T-helper 9 cell (primary cell): ENCODE results near the gene KCP.
A peak's percentile ranks its signal among the peaks of the same experiment; 100 is the strongest.

Experiments used
- DNase-seq: peaks from one replicate; pipeline ENCODE4 v3.0.0-alpha.2; 2020

KCP gene

GRCh38 chr7:128886391-128887168 is 23.9 kb downstream of the KCP start:
- DNase-seq = no peak

- no peak for DNase-seq
Measured at GRCh38 chr7:128885370-128886187, 24.9 kb downstream of the KCP start.

DNA sequence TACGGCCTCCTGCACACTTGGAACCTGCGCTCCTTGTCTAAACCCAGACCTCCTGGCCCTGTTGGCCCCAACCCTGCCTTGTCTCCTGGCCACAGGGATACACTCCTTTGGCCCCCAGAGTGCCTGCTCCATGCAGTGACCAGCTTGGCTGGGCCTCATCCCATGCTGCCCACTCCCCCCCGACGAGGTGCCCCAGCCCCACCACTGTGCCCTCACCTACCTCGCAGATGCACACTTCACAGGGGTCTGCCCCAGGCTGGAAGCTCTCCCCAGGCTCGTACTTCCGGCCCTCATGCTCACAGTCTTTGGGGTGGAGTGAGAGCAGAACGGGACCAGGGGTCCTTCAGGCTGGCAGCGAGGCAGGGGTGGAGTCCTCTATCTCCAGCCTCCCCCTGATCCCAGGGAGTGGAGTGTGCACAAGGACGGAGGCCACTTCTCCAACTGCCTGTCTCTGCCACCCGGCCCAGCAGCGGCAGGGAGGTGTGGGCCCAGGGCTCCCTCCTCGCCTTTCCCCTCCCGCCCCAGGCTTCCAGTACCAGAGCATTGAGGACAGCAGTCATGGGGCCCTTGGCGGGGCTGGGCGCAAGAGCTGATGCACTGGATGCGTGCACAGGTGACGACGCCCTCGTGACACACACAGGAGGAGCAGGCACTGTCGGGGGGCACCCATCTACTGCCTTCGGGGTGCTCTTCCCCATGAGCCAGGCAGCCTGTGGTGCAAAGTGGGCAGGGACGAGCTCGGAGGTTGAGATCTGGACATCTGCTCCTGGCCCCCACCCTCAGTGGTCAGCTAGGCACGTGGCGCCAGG is 25.7 kb downstream of the KCP start:
- DNase-seq = no peak

- peak; percentile 91 for DNase-seq
Measured at GRCh38 chr7:128883622-128884448, 26.7 kb downstream of the KCP start.

- no peak for DNase-seq
Measured at GRCh38 chr7:128882134-128882533, 28.4 kb downstream of the KCP start.

GRCh38 chr7:128881458-128882125 is 28.9 kb downstream of the KCP start:
- no peak for DNase-seq

GRCh38 chr7:128880791-128881457 is 29.6 kb downstream of the KCP start:
- no peak for DNase-seq

DNA sequence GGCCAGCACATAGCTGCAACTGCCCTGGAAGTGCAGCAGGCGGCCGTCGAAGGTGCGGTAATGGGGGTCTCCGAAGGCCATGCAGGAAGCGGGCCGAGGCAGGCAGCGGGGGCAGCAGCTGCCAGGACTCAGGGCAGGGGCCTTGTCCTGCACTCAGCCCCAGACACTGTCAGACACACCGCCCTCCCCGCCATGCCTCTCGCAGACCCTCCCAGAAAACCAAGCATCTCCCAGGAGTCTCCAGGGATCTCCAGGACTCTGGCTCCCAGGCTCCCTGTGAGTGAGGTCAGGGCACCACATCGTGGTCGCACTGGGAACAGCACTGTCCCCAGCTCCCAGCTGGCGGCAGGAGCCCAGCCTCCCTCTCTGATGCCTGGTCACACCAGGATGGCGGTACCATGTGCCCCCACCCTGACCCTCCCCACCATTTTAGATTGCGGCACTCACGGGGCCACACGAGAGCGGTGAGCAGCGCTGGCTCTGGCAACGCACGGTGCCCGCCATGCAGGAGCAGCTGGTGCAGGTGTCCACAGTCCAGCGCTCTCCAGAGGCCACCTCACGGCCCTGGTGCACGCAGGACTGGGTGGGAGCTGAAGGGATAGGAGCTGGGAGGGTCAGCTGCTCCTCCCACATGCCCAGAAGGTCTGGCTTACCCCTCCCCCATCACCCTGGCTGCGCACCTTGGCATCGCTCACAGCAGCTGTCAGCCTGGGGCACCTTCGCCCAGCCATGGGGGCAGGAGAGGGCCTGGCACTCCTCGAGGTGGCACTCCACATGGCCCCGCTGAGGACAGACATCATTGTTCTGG is 30.4 kb downstream of the KCP start:
- DNase-seq = no peak

DNA sequence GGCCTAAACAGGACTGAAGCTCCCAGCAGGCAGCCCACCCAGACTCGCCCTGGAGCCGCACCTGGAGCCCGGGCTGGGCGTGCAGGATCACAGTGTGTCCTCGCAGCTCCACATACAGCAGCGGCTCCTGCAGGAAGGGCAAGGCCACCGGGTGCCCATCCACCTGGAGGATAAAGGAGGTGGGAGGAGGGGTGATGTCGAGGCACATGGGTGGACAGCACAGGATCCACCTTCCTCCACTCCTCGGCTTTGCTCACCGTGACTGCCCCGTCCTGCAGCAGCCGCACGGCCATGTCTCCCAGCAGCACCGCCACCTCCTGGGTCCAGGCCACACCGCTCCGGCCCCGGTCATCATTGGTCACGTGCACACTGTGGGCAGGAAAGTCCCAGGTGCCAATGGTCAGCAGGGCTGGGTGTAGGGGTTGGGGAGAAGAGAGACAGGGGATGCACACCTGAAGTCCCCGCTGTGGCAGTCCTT is 31.0 kb downstream of the KCP start:
- no peak for DNase-seq

DNA sequence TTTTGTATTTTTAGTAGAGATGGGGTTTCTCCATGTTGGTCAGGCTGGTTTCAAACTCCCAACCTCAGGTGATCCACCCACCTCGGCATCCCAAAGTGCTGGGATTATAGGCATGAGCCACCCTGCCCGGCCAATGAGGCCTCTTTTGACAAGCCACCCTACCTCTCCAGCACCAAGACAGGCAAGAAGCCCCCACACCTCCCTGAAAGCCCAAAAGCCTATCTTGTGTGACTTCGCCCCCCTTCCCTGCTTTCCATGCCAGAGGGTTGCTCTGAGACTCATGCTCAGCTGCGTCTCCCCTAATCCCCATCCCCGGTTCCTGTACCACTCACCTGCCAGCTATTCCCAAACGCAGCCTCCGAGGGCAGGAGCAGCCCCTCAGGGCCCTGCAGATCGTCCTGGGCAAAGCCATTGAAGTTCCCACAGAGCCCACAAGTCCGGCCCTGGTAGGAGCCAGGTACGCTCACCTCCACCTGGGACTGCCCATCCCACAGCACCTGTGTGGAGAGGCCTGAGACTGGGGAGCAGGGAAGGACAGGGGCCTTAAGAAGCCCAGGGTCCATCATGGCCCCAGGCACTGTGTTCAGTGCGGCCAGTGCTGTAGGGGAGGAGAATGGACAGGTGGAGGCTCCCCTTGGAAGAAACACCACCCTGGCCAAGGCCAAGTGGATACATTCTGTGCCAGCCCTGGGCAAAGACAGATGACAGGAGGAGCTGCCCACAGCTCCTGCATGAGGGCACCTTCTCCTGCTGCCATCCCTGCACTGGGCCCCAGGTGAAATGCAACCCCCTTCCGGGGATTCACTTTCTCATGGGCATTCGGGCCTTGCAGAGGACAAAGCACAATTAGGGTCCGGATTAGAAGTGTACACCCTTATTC is 32.0 kb downstream of the KCP start:
- no peak for DNase-seq

GRCh38 chr7:128877756-128878120 is 32.8 kb downstream of the KCP start:
- no peak for DNase-seq

DNA sequence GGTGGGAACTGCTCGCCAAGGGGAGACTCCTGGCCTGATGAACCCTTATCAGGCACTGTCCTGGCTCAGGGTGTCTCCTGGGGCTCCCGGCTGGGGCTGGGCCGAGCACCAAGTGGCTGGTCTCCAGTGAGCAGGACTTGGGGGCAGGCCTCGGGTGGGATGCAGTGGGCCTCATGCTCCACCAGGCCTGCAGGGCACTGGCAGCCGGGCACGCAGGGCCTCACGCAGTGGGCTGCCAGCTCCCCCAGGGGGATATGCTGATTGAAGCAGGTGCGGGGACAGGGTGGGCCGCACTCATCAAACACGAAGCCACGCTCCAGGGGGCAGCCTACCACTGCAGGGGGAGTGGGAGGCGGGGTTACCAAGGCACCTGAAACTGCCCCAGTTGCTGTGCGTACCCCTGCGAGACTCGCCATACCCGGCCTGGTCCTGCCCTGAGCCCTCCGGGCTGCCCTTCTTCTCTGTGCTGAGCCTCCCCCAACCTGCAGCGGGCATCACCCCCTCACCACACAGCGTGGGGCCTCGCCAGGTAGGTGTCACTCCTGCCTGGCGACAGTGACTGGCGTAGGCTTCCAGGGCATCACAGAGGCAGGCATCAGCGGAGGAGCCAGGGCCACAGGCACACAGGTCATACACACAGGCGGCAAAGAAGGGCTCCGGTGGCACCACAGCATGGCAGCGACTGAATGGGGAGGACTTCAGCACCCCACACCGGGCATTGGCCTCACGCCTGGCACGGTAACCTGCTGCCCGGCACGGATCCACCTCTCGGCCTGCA is 33.3 kb downstream of the KCP start:
- no peak for DNase-seq

GRCh38 chr7:128876586-128876977 is 33.9 kb downstream of the KCP start:
- no peak for DNase-seq

- no peak for DNase-seq
Measured at GRCh38 chr7:128876127-128876526, 34.4 kb downstream of the KCP start.

GRCh38 chr7:128875523-128875948 is 35.0 kb downstream of the KCP start:
- DNase-seq = no peak

DNA sequence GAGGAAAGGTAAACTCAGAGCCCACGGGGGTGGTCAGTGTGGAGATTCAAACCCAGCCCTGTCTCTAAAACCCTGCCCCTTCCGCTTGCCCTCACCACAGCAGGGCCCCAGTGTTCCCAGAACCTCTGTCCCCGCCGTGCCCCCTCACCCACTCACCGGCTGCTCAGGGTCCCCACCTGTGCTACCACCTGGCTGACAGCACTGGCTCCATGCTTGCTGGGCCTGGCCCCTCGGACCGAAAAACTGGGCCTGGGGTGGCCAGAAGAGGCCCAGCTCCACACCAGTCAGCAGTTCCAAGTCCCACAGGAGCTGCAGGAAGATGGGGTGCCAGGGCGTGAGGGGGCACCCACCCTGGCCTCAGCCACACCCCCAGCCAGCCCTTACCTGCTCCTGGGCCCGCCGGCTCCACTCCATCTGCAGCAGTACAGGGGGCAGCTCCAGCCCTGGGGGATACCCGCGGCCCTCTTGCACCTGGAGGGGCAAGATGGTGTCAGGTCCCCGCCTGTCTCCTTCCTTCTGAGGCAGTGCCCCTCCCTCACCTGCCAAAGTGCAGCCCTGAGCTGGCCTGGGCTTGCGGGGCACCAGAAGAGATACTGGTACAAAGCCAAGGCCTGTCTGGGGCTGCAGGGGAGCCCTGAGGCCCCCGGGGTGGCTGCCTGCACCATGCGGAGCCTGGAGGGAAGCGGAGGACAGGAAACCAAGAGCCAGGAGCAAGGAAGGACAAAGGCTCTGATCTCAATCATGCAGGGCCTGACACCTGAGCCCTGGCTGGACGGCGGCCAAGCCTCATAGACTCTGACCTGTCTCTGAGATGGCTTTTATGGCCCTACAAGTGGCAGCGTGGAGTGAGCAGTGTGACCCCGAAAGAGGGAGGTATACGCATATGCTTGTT is 36.1 kb downstream of the KCP start:
- no peak for DNase-seq

DNA sequence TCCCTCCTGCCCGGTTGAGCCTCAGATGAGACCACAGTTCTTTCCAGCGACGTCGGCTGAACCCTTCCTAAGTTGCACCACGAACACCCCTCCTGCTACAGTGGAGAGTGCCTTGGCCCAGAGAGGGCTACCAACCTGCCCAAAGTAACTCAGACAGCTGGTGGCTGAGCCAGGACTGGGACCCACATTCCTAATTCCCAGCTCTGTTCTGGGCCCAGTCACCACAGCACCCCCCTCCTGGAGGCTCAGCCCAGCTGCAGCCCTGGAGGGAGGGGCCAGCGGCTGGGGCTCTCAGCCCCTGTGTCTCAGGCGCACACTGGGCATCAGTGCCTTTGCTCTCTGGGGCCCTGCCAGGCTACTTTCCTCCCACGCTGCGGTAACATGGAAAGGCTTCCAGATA is 37.3 kb downstream of the KCP start:
- DNase-seq = no peak
